Measurements from ENCODE around the gene RAB7A. TPM values are rescaled to one million over a fixed set of nuclear protein-coding genes. Genes with fewer than 3 reads are reported as not detected.

RAB7A gene
- total RNA-seq, 1 experiment from 2014 or later: 155 TPM

- Histone ChIP-seq H3K27me3 (ENCODE audit: insufficient read depth, low read length) (no peaks in the 10 kb centered on the region), H4K91ac (ENCODE audit: insufficient read length, low read depth, low read length) (no peak overlapping the region), H3K9ac (ENCODE audit: extremely low read depth, insufficient read length, low read length) (no peak overlapping the region), H4K20me1 (ENCODE audit: control insufficient read depth, insufficient read depth, insufficient read length) (no peaks in the 10 kb centered on the region), H3K9me3 (ENCODE audit: control insufficient read depth, low read depth, low read length) (no peaks in the 10 kb centered on the region), H2BK20ac (ENCODE audit: low read depth, low read length, poor library complexity, severe bottlenecking) (no peak overlapping the region), H3K23me2 (ENCODE audit: insufficient read length, low read depth, low read length, poor library complexity, severe bottlenecking) (no peaks in the 10 kb centered on the region), H2BK15ac (ENCODE audit: low read depth, low read length) (no peak overlapping the region), H2AK5ac (ENCODE audit: insufficient read length, low read length) (no peak overlapping the region), H3K18ac (ENCODE audit: insufficient read length, low read depth, low read length) (no peak overlapping the region), H2BK12ac (ENCODE audit: insufficient read length, low read depth, low read length) (no peak overlapping the region), H3K14ac (ENCODE audit: insufficient read depth, low read length) (no peak overlapping the region), H3K56ac (ENCODE audit: insufficient read length, low read depth, low read length) (no peak overlapping the region), H3K23ac (ENCODE audit: insufficient read length, low read depth, low read length) (no peak overlapping the region), H3K79me2 (ENCODE audit: insufficient read depth, low read length) (peaks cover 27% of the 10 kb centered on the region; the same call in 1 of the 2 replicates), H3K79me1 (ENCODE audit: insufficient read depth, low read depth, low read length, poor library complexity, severe bottlenecking) (peaks cover 12% of the 10 kb centered on the region), H4K5ac (ENCODE audit: insufficient read length, low read depth, low read length) (no peak overlapping the region), H3K27ac (ENCODE audit: insufficient read length, low read depth, low read length) (no peak overlapping the region), H4K8ac (replicated peaks; ENCODE audit: insufficient read length, low read depth, low read length) (no peak overlapping the region), H3T11ph (ENCODE audit: low read length) (no peak overlapping the region), H2AFZ (ENCODE audit: low read length) (no peak overlapping the region), H3K4me1 (ENCODE audit: insufficient read depth, low read length) (no peaks in the 10 kb centered on the region; the same call in 1 of the 2 replicates), H2BK120ac (ENCODE audit: low read depth, low read length, poor library complexity, severe bottlenecking) (no peak overlapping the region), H2BK5ac (ENCODE audit: insufficient read length, low read length) (no peak overlapping the region), H3K4me2 (ENCODE audit: insufficient read depth, insufficient read length, low read length) (no peak overlapping the region), H3K4ac (ENCODE audit: low read depth, low read length) (no peak overlapping the region)
- TF ChIP-seq CTCF (conservative IDR thresholded peaks at IDR 0.05): no peak
- WGBS (ENCODE audit: extremely low coverage, insufficient read length, low lambda C conversion rate): no CpG with 5 or more reads among the region's 5 CpGs
- no peak for DNase-seq
- H3K4me3 Mint-ChIP-seq: no peak overlapping the region
- peaks cover 9 to 17% (median 11%) of the 10 kb centered on the region in 3 experiments; a peak in 5 of 7 replicates for H3K36me3 Mint-ChIP-seq (ENCODE audit: insufficient read depth in 1 of 3, low read depth in 3 of 3)
- peaks cover 25 to 40% of the 10 kb centered on the region in 2 experiments for H3K4me1 Mint-ChIP-seq
- H3K9me3 Mint-ChIP-seq: no peaks in the 10 kb centered on the region
- no peak overlapping the region; a peak in 1 of 7 replicates for H3K27ac Mint-ChIP-seq
- H3K27me3 Mint-ChIP-seq (ENCODE audit: low read depth): no peaks in the 10 kb centered on the region
Measured at GRCh38 chr3:128763967-128764366, 38.0 kb downstream of the RAB7A start.

Data from H9 (cell line).